ENCODE results near the gene TTC22. TPM values are rescaled to one million over a fixed set of nuclear protein-coding genes. Genes with fewer than 3 reads are reported as not detected.

TTC22 gene
- total RNA-seq, 1 experiment from 2014 or later = 0.15 TPM

- DNase-seq (ENCODE audit: low read depth) = no peak
Observed at GRCh38 chr1:54808443-54809207, 7.5 kb upstream of the TTC22 start.

GRCh38 chr1:54807756-54808155 is 6.6 kb upstream of the TTC22 start:
- no peak for DNase-seq (ENCODE audit: low read depth)

GRCh38 chr1:54806931-54807611 is 5.9 kb upstream of the TTC22 start:
- DNase-seq (ENCODE audit: low read depth) = peak; percentile 71

GRCh38 chr1:54805981-54806381 is 4.9 kb upstream of the TTC22 start:
- no peak for DNase-seq (ENCODE audit: low read depth)

GRCh38 chr1:54805466-54805865 is 4.3 kb upstream of the TTC22 start:
- no peak for DNase-seq (ENCODE audit: low read depth)

- DNase-seq (ENCODE audit: low read depth) = peak; percentile 47
Observed at GRCh38 chr1:54804471-54805132, 3.5 kb upstream of the TTC22 start.

- DNase-seq (ENCODE audit: low read depth) = peak; percentile 74
Observed at GRCh38 chr1:54803761-54804470, 2.8 kb upstream of the TTC22 start.

- DNase-seq (ENCODE audit: low read depth) = no peak
Observed at GRCh38 chr1:54800041-54800898, 853 bp downstream of the TTC22 start.

GRCh38 chr1:54798769-54799641 is 2.1 kb downstream of the TTC22 start:
- peak; percentile 40 for DNase-seq (ENCODE audit: low read depth)

- DNase-seq (ENCODE audit: low read depth) = no peak
Observed at GRCh38 chr1:54798206-54798605, 2.9 kb downstream of the TTC22 start.

- DNase-seq (ENCODE audit: low read depth) = no peak
Observed at GRCh38 chr1:54796902-54797301, 4.2 kb downstream of the TTC22 start.

GRCh38 chr1:54795841-54796468 is 5.2 kb downstream of the TTC22 start:
- no peak for DNase-seq (ENCODE audit: low read depth)

GRCh38 chr1:54795356-54795665 is 5.8 kb downstream of the TTC22 start:
- DNase-seq (ENCODE audit: low read depth) = peak; percentile 17

GRCh38 chr1:54794451-54795355 is 6.4 kb downstream of the TTC22 start:
- peak; percentile 47 for DNase-seq (ENCODE audit: low read depth)

- DNase-seq (ENCODE audit: low read depth) = no peak
Observed at GRCh38 chr1:54792686-54793282, 8.3 kb downstream of the TTC22 start.

- DNase-seq (ENCODE audit: low read depth) = no peak
Observed at GRCh38 chr1:54791880-54792522, 9.1 kb downstream of the TTC22 start.

GRCh38 chr1:54788459-54788858 is 12.7 kb downstream of the TTC22 start:
- DNase-seq (ENCODE audit: low read depth) = no peak

- DNase-seq (ENCODE audit: low read depth) = no peak
Observed at GRCh38 chr1:54787604-54788003, 13.5 kb downstream of the TTC22 start.

All from M059J (cell line).